22Rv1 (cell line): Measurements from ENCODE around the gene JMJD1C.
"Not testable (repeated sequence)": the region's sequence is repeated elsewhere in the genome, so short reads cannot be mapped to it uniquely, and the experiment has no call there.

ENCODE experiments used
- H3K27ac ChIP-seq: fragments of 450-650 bp; 2 replicates; pipeline ENCODE4 v1.5.1; 2017
- ZFX ChIP-seq: fragments of 450-650 bp; IDR thresholded peaks from 2 replicates; pipeline ENCODE4 v1.6.1; 2017; ENCODE audit warnings: antibody characterized with exemption, borderline replicate concordance
- TF ChIP-seq, protein P1 (sequence below): fragments of 450-650 bp; IDR thresholded peaks from 2 replicates; pipeline ENCODE4 v1.5.1; 2017; ENCODE audit warnings: mild to moderate bottlenecking

The JMJD1C gene

DNA sequence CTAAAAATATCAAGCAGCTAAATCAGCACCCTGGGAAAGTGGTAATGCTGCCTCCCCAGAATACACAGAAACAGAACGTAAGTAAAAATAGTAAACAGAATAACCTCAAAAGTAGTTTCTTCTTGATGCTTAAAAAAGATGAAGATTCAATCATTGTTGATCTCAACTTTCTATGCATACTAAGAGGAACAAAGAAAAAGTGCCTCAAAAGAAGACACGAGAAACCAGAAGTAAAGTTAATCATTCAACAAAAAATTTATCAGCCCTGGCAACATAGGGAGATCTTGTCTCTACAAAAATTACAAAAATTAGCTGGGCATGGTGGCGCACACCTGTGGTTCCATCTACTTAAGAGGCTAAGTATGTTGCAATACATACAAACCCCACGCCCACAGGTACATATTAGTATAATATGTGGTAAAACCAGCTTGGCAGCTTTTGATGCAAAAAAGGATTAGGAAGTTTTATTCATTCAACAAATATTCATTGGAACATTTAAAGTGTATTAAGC lies 179.0 kb downstream of the JMJD1C start:
- H3K27ac ChIP-seq, result no peak overlapping the region
- TF ChIP-seq, protein P1, sequence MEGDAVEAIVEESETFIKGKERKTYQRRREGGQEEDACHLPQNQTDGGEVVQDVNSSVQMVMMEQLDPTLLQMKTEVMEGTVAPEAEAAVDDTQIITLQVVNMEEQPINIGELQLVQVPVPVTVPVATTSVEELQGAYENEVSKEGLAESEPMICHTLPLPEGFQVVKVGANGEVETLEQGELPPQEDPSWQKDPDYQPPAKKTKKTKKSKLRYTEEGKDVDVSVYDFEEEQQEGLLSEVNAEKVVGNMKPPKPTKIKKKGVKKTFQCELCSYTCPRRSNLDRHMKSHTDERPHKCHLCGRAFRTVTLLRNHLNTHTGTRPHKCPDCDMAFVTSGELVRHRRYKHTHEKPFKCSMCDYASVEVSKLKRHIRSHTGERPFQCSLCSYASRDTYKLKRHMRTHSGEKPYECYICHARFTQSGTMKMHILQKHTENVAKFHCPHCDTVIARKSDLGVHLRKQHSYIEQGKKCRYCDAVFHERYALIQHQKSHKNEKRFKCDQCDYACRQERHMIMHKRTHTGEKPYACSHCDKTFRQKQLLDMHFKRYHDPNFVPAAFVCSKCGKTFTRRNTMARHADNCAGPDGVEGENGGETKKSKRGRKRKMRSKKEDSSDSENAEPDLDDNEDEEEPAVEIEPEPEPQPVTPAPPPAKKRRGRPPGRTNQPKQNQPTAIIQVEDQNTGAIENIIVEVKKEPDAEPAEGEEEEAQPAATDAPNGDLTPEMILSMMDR, result no peak
- TF ChIP-seq ZFX, result no peak

DNA sequence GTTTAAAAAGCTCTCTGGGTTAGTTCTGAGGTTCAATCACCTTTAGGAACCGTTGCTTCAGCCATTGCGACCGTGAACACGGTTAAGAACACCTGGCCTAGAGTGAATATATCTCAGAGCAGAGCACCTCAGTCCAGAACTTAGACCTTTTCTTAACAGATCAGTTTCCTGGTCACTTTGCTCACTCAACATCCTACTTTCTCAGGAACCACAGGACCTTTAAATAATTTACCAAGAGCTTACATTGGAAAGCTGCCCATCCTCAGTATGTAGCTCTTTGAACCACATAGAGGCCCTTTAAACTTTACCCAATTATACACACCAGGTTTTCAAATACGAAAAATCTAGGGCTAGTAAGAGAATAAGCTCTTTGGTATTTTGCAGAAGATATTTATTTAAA lies 179.4 kb downstream of the JMJD1C start:
- no peak overlapping the region for H3K27ac ChIP-seq
- TF ChIP-seq, protein P1, result no peak
- no peak for TF ChIP-seq ZFX

DNA sequence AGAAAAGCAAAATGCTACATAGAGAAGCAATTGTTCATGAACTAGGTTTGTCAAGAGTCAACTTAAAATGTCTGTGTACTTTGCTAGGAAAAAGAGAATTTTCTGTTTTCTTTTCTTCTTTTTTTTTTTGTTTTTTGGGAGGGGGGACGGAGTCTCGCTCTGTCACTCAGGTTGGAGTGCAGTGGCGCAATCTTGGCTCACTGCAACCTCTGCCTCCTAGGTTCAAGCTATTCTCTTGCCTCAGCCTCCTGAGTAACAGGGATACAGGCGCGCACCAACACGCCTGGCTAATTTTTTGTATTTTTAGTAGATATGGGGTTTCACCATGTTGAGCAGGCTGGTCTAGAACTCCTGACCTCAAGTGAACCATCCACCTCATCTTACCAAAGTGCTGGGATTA lies 181.9 kb downstream of the JMJD1C start:
- H3K27ac ChIP-seq, result not testable (repeated sequence)

DNA sequence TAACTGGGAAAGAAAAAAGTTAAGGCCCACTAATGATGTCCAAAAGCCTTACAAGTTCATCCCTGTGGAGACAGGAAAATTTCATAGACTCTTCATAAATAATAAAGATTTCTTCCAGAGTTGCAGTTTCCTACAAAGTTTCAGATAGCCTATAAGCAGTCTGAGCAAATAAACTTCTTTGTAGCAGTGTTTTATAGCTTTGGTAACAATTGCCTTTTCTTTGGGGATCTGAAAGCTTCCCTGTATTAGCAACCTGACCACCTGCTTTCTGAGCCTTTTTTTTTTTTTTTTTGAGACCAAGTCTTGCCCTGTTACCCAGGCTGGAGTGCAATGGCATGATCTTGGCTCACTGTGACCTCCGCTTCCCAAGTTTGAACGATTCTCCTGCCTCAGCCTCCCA lies 182.7 kb downstream of the JMJD1C start:
- TF ChIP-seq, protein P1, result no peak
- no peak for TF ChIP-seq ZFX
- H3K27ac ChIP-seq, result no peak overlapping the region

DNA sequence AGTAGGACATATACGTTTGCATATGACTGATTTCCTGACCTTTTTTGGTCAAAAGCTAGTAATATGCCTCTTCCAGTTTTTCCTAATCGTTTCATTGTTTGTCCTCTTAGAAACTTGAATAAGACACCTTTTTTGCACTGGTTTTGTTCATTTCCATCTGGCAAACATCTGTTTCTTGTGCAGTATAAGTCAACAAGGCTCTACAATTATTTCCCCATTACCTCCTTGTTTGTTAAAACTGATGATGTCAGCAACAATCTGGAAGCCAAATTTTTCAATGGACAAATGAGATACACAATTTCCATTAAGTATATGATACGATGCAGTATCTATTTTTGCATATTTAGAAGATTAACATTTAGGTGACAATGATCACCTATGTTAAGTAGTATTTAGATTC lies 183.8 kb downstream of the JMJD1C start:
- TF ChIP-seq, protein P1, result no peak
- TF ChIP-seq ZFX, result no peak
- no peak overlapping the region for H3K27ac ChIP-seq

DNA sequence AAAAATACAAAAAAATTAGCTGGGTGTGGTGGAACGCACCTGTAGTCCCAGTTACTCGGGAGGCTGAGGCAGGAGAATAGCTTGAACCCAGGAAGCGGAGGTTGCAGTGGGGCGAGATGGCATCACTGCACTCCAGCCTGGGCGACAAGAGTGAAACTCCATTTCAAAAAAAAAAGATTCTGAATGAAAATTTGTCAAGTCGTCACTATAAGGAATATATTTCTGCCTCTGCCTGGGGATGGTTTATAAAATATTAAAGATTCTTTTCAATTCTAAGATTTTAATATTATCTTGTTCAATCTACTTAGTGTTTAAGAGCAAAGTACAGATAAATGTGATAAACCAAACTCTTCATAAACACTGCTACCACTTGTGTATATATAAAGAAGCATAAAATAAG lies 185.4 kb downstream of the JMJD1C start:
- TF ChIP-seq, protein P1, result no peak
- TF ChIP-seq ZFX, result no peak
- H3K27ac ChIP-seq, result no peak overlapping the region

DNA sequence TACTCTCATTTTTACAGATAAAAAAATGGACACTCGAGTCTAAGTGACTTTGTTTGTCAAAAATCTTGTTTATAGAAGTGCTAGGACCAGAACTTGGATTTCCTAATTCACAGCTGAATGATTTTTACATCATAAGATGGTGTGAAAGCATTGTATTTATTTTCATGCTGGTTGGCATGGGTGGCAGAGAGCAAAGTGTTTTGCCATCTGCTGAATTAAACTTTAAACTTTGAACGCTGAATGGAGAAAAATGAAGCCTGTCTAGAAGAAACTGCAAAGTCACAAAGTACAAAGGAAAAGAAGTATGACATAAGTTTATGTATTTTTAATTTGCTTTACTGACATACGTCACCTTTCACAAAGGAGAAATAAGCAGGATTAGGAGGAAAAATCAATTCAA lies 190.7 kb downstream of the JMJD1C start:
- no peak overlapping the region for H3K27ac ChIP-seq
- TF ChIP-seq, protein P1, result no peak
- TF ChIP-seq ZFX, result no peak

DNA sequence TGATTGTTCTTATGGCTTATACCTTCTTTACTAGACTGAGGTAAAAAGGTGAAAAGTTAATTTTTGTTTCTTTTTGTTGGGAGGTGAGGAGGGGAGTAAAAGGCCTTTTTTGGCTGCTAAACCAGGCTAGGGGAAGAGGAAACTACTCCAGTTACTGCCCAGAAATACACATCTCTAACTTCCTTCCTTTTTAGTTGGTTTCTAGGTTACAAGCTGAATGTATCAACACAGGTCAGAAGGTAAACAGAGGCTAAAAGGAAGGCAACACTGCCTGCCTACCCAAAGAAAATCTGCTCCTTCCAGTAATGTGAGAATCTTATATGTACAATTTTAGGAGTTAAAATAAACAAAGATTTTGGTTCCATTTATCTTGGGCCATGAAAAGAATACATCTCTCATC lies 192.2 kb downstream of the JMJD1C start:
- no peak overlapping the region for H3K27ac ChIP-seq
- no peak for TF ChIP-seq ZFX
- TF ChIP-seq, protein P1, result no peak
